OCI-LY1 (cell line): ENCODE results near the gene CHMP1B.

Experiments
- H2AFZ ChIP-seq: fragments of 200-600 bp; sonication (generic), shearing (Covaris generic); 2 replicates; pipeline ENCODE4 v1.6.0; 2014; ENCODE audit warnings: antibody characterized with exemption, mild to moderate bottlenecking, low read length
- H3F3A ChIP-seq: fragments of 200-600 bp; sonication (generic), shearing (Covaris generic); 2 replicates; pipeline ENCODE4 v1.6.0; 2014; ENCODE audit warnings: mild to moderate bottlenecking, antibody characterized with exemption, low read length, moderate library complexity; ENCODE audit not compliant: insufficient read depth
- H3K27ac ChIP-seq: fragments of 200-600 bp; sonication (generic); 2 replicates; pipeline ENCODE4 v1.5.1; 2014; ENCODE audit warnings: low read length, mixed run types, mild to moderate bottlenecking, low read depth; ENCODE audit not compliant: poor library complexity, severe bottlenecking
- H3K27me3 ChIP-seq: fragments of 200-600 bp; sonication (generic); 2 replicates; pipeline ENCODE4 v1.6.0; 2014; ENCODE audit warnings: antibody characterized with exemption, mild to moderate bottlenecking, low read length, moderate library complexity; ENCODE audit not compliant: insufficient read depth
- H3K36me3 ChIP-seq: fragments of 200-600 bp; sonication (generic); 2 replicates; pipeline ENCODE4 v1.6.1; 2014; ENCODE audit warnings: mild to moderate bottlenecking, antibody characterized with exemption, low read length, moderate library complexity, mixed read lengths; ENCODE audit not compliant: insufficient read depth
- H3K4me1 ChIP-seq: fragments of 200-600 bp; sonication (generic); 2 replicates; pipeline ENCODE4 v1.5.1; 2014; ENCODE audit warnings: mild to moderate bottlenecking, low read length, moderate library complexity; ENCODE audit not compliant: insufficient read depth, severe bottlenecking
- H3K4me2 ChIP-seq: fragments of 200-600 bp; sonication (generic), shearing (Covaris generic); 2 replicates; pipeline ENCODE4 v1.6.1; 2014; ENCODE audit warnings: low read length
- H3K4me3 ChIP-seq: fragments of 200-600 bp; sonication (generic); 2 replicates; pipeline ENCODE4 v1.5.1; 2014; ENCODE audit warnings: low read length, low read depth, mild to moderate bottlenecking, mixed read lengths; ENCODE audit not compliant: poor library complexity, severe bottlenecking
- H3K79me2 ChIP-seq: fragments of 200-600 bp; shearing (Covaris generic); 2 replicates; pipeline ENCODE4 v1.6.1; 2016; ENCODE audit warnings: mixed run types, low read length, mixed read lengths; ENCODE audit not compliant: insufficient read depth
- H3K9ac ChIP-seq: fragments of 200-600 bp; sonication (generic), shearing (Covaris generic); 2 replicates; pipeline ENCODE4 v1.6.1; 2014; ENCODE audit warnings: mild to moderate bottlenecking, low read length, mixed read lengths
- H3K9me2 ChIP-seq: fragments of 200-600 bp; sonication (generic), shearing (Covaris generic); 2 replicates; pipeline ENCODE4 v1.6.1; 2014; ENCODE audit warnings: low read depth, mild to moderate bottlenecking, low read length, mixed read lengths
- H3K9me3 ChIP-seq: fragments of 200-600 bp; shearing (Covaris generic); 2 replicates; pipeline ENCODE4 v1.6.1; 2014; ENCODE audit warnings: low read length, mixed read lengths
- H4K20me1 ChIP-seq: fragments of 200-600 bp; sonication (generic), shearing (Covaris generic); 2 replicates; pipeline ENCODE4 v1.6.0; 2016; ENCODE audit warnings: mild to moderate bottlenecking, low read length; ENCODE audit not compliant: insufficient read depth
- CTCF ChIP-seq: fragments of 200-600 bp; sonication (generic), shearing (Covaris generic); IDR thresholded peaks from 2 replicates; pipeline ENCODE4 v1.5.1; 2017; ENCODE audit warnings: mild to moderate bottlenecking, antibody characterized with exemption, low read length, moderate library complexity, mixed read lengths
- EZH2 ChIP-seq: fragments of 200-600 bp; sonication (generic), shearing (Covaris generic); IDR thresholded peaks from 2 replicates; pipeline ENCODE4 v1.8.0; 2017; ENCODE audit warnings: borderline replicate concordance, mixed run types, mild to moderate bottlenecking, antibody characterized with exemption, low read length, moderate library complexity, mixed read lengths

CHMP1B gene

GRCh38 chr18:11820697-11821096 is 30.5 kb upstream of the CHMP1B start:
- H3K27me3 ChIP-seq, result peaks cover 8% of the 10 kb centered on the region; the same call in 1 of the 2 replicates
- H2AFZ ChIP-seq, result no peak overlapping the region
- H3K4me3 ChIP-seq, result no peak overlapping the region
- H3K4me1 ChIP-seq, result no peaks in the 10 kb centered on the region
- no peaks in the 10 kb centered on the region for H4K20me1 ChIP-seq
- no peak overlapping the region for H3K4me2 ChIP-seq
- no peak for TF ChIP-seq EZH2
- no peak for TF ChIP-seq CTCF
- no peaks in the 10 kb centered on the region for H3K9me2 ChIP-seq
- H3K9ac ChIP-seq, result no peak overlapping the region
- H3K27ac ChIP-seq, result no peak overlapping the region
- H3K79me2 ChIP-seq, result no peaks in the 10 kb centered on the region
- no peaks in the 10 kb centered on the region for H3K36me3 ChIP-seq
- H3F3A ChIP-seq, result no peaks in the 10 kb centered on the region
- H3K9me3 ChIP-seq, result 0 out of 2 replicates have a peak, but pooled peaks cover 3% of the 10 kb centered on the region

GRCh38 chr18:11821208-11821607 is 30.0 kb upstream of the CHMP1B start:
- no peaks in the 10 kb centered on the region for H3F3A ChIP-seq
- no peak overlapping the region for H3K4me3 ChIP-seq
- TF ChIP-seq CTCF (no peak), EZH2 (no peak)
- no peak overlapping the region for H3K9ac ChIP-seq
- no peak overlapping the region for H2AFZ ChIP-seq
- no peaks in the 10 kb centered on the region for H3K79me2 ChIP-seq
- no peaks in the 10 kb centered on the region for H3K9me2 ChIP-seq
- H3K27ac ChIP-seq, result no peak overlapping the region
- no peaks in the 10 kb centered on the region for H3K36me3 ChIP-seq
- no peaks in the 10 kb centered on the region for H4K20me1 ChIP-seq
- H3K27me3 ChIP-seq, result peaks cover 8% of the 10 kb centered on the region; the same call in 1 of the 2 replicates
- no peaks in the 10 kb centered on the region for H3K4me1 ChIP-seq
- 0 out of 2 replicates have a peak, but pooled peaks cover 3% of the 10 kb centered on the region for H3K9me3 ChIP-seq
- no peak overlapping the region for H3K4me2 ChIP-seq

GRCh38 chr18:11821643-11822237 is 29.5 kb upstream of the CHMP1B start:
- Histone ChIP-seq H3K27me3 (peaks cover 13% of the 10 kb centered on the region; the same call in 1 of the 2 replicates), H3K9me2 (no peaks in the 10 kb centered on the region), H2AFZ (no peak overlapping the region), H3K4me1 (no peaks in the 10 kb centered on the region), H3K79me2 (no peaks in the 10 kb centered on the region), H3K27ac (no peak overlapping the region), H3K9ac (no peak overlapping the region), H3K36me3 (no peaks in the 10 kb centered on the region), H3K9me3 (0 out of 2 replicates have a peak, but pooled peaks cover 3% of the 10 kb centered on the region), H3K4me2 (no peak overlapping the region), H3F3A (no peaks in the 10 kb centered on the region), H4K20me1 (no peaks in the 10 kb centered on the region), H3K4me3 (no peak overlapping the region)
- TF ChIP-seq CTCF, result no peak
- TF ChIP-seq EZH2, result no peak
